HEK293 (cell line): ENCODE measurements around the gene GPR132.
A peak's percentile ranks its signal among the peaks of the same experiment; 100 is the strongest.

ENCODE experiments used
- CTCF ChIA-PET: fragments of 350-600 bp; formaldehyde crosslinking; extraction: SDS; loops from one replicate; lab custom pipeline; 2021; ENCODE audit warnings: antibody characterized with exemption; lab: Yijun Ruan, JAX
- POLR2A ChIA-PET: fragments of 300-600 bp; formaldehyde crosslinking; extraction: SDS; loops from one replicate; lab custom pipeline; 2020; ENCODE audit warnings: antibody characterized with exemption, inconsistent platforms; lab: Yijun Ruan, JAX
- H3K27ac ChIP-seq: fragments of 200-500 bp; sonication (Bioruptor generic); 2 replicates; pipeline ENCODE4 v1.5.1; 2014; ENCODE audit warnings: low read depth, low read length, control low read depth, inconsistent platforms; ENCODE audit errors: extremely low read depth
- H3K36me3 ChIP-seq, 2 experiments: fragments of 200-500 bp in 1 of 2; sonication (Bioruptor generic) in 1 of 2; 1 replicate in 1 of 2; 2 replicates in 1 of 2; pipeline ENCODE4 v1.5.1; 2014 to 2017; ENCODE audit warnings: inconsistent platforms in 2 of 2, low read length in 2 of 2; ENCODE audit not compliant: control insufficient read depth in 2 of 2, insufficient read depth in 1 of 2
- H3K4me1 ChIP-seq: fragments of 200-500 bp; sonication (Bioruptor generic); 2 replicates; pipeline ENCODE4 v1.5.1; 2014; ENCODE audit warnings: mild to moderate bottlenecking, low read length, inconsistent platforms; ENCODE audit not compliant: control insufficient read depth, insufficient read depth
- H3K4me3 ChIP-seq: 2 replicates; pipeline ENCODE4 v1.5.1; 2011; ENCODE audit warnings: low read depth, mild to moderate bottlenecking, control low read depth, low read length, moderate library complexity
- H3K9me3 ChIP-seq: fragments of 200-500 bp; sonication (Bioruptor generic); 2 replicates; pipeline ENCODE4 v1.5.1; 2014; ENCODE audit warnings: low read depth, low read length, inconsistent platforms; ENCODE audit not compliant: control insufficient read depth, insufficient read depth
- EGR2 ChIP-seq: fragments of 450-650 bp; formaldehyde crosslinking; IDR thresholded peaks from 2 replicates; pipeline ENCODE4 v1.5.1; 2016; ENCODE audit warnings: low read depth, missing biosample characterization, missing genetic modification characterization
- TRIM28 ChIP-seq: IDR thresholded peaks from 2 replicates; pipeline ENCODE4 v1.6.1; 2011; ENCODE audit warnings: low read length, control low read depth, borderline replicate concordance
- ZBTB1 ChIP-seq: fragments of 450-650 bp; formaldehyde crosslinking; IDR thresholded peaks from 2 replicates; pipeline ENCODE4 v1.5.1; 2016; ENCODE audit warnings: missing biosample characterization, missing genetic modification characterization
- ZBTB11 ChIP-seq: fragments of 450-650 bp; formaldehyde crosslinking; conservative IDR thresholded peaks from 2 replicates; pipeline ENCODE4 v1.5.1; 2016; ENCODE audit warnings: low read depth, missing biosample characterization, missing genetic modification characterization
- ZBTB26 ChIP-seq: fragments of 450-650 bp; formaldehyde crosslinking; optimal IDR thresholded peaks from 2 replicates; pipeline ENCODE3; 2016; ENCODE audit warnings: missing biosample characterization, mild to moderate bottlenecking, missing genetic modification characterization
- ZFHX2 ChIP-seq: fragments of 450-650 bp; formaldehyde crosslinking; conservative IDR thresholded peaks from 2 replicates; pipeline ENCODE4 v1.5.1; 2016; ENCODE audit warnings: missing biosample characterization, missing genetic modification characterization
- ZNF221 ChIP-seq: fragments of 450-650 bp; formaldehyde crosslinking; IDR thresholded peaks from 2 replicates; pipeline ENCODE4 v1.5.1; 2017; ENCODE audit warnings: missing biosample characterization, missing genetic modification characterization, borderline replicate concordance
- ZNF335 ChIP-seq: fragments of 450-650 bp; formaldehyde crosslinking; conservative IDR thresholded peaks from 2 replicates; pipeline ENCODE4 v1.5.1; 2016; ENCODE audit warnings: missing biosample characterization, missing genetic modification characterization
- ZNF580 ChIP-seq: fragments of 450-650 bp; formaldehyde crosslinking; IDR thresholded peaks from 2 replicates; pipeline ENCODE4 v1.5.1; 2016; ENCODE audit warnings: missing biosample characterization, missing genetic modification characterization
- ZNF600 ChIP-seq: fragments of 450-650 bp; formaldehyde crosslinking; IDR thresholded peaks from 2 replicates; pipeline ENCODE4 v1.5.1; 2016; ENCODE audit warnings: missing biosample characterization, missing genetic modification characterization
- ZNF621 ChIP-seq: fragments of 450-650 bp; formaldehyde crosslinking; IDR thresholded peaks from 2 replicates; pipeline ENCODE4 v1.5.1; 2017; ENCODE audit warnings: missing biosample characterization, missing genetic modification characterization
- ZNF629 ChIP-seq: fragments of 450-650 bp; formaldehyde crosslinking; IDR thresholded peaks from 2 replicates; pipeline ENCODE4 v1.5.1; 2017; ENCODE audit warnings: missing biosample characterization, missing genetic modification characterization
- ZNF670 ChIP-seq: fragments of 450-650 bp; formaldehyde crosslinking; IDR thresholded peaks from 2 replicates; pipeline ENCODE4 v1.5.1; 2016; ENCODE audit warnings: missing biosample characterization, missing genetic modification characterization, low read depth
- ZNF692 ChIP-seq: fragments of 450-650 bp; formaldehyde crosslinking; IDR thresholded peaks from 2 replicates; pipeline ENCODE4 v1.5.1; 2016; ENCODE audit warnings: missing biosample characterization, missing genetic modification characterization
- ZNF843 ChIP-seq: fragments of 450-650 bp; formaldehyde crosslinking; IDR thresholded peaks from 2 replicates; pipeline ENCODE4 v1.5.1; 2016; ENCODE audit warnings: missing biosample characterization, missing genetic modification characterization
- ZSCAN4 ChIP-seq: fragments of 450-650 bp; formaldehyde crosslinking; IDR thresholded peaks from 2 replicates; pipeline ENCODE4 v1.5.1; 2017; ENCODE audit warnings: missing biosample characterization, missing genetic modification characterization
- ZSCAN5A ChIP-seq: fragments of 450-650 bp; formaldehyde crosslinking; IDR thresholded peaks from 2 replicates; pipeline ENCODE4 v1.5.1; 2016; ENCODE audit warnings: missing biosample characterization, missing genetic modification characterization

The GPR132 gene

GRCh38 chr14:105055736-105056302 is 9.4 kb downstream of the GPR132 start:
- ChIA-PET POLR2A (no interaction called here), CTCF (no interaction called here)
- Histone ChIP-seq H3K4me3 (no peak overlapping the region), H3K9me3 (no peaks in the 10 kb centered on the region), H3K4me1 (no peaks in the 10 kb centered on the region), H3K27ac (no peak overlapping the region), H3K36me3 (no peaks in the 10 kb centered on the region)
- TF ChIP-seq ZNF843 (no peak), ZNF692 (no peak), ZNF670 (tag by site-specific recombination) (no peak), ZSCAN4 (tag by site-specific recombination) (no peak), ZBTB26 (tag by site-specific recombination) (no peak), EGR2 (tag by site-specific recombination) (0 out of 2 replicates have a peak, but pooled peaks have one; percentile 4), ZNF221 (tag by site-specific recombination) (no peak), ZNF335 (no peak), ZFHX2 (peak; percentile 26; the same call in 1 of the 2 replicates)

- no peak overlapping the region for H3K4me3 ChIP-seq
- ChIA-PET CTCF (interaction anchor here (0.6 kb wide), 1 partner anchor 80 kb away, joined by 3 read pairs; no protein-coding TSS in a partner anchor), POLR2A (no interaction called here)
- no peaks in the 10 kb centered on the region for H3K9me3 ChIP-seq
- peaks cover 1% of the 10 kb centered on the region; the same call in 1 of the 2 replicates for H3K4me1 ChIP-seq
- no peaks in the 10 kb centered on the region for H3K36me3 ChIP-seq
- no peak overlapping the region for H3K27ac ChIP-seq
- TF ChIP-seq ZSCAN5A (tag by site-specific recombination), result no peak
- TF ChIP-seq TRIM28, result no peak
- no peak for TF ChIP-seq ZNF580 (tag by site-specific recombination)
- peak; percentile 89 for TF ChIP-seq ZNF600 (tag by site-specific recombination)
- TF ChIP-seq ZBTB11 (tag by site-specific recombination), result no peak
- TF ChIP-seq ZNF629 (tag by site-specific recombination), result no peak
- TF ChIP-seq ZBTB1 (tag by site-specific recombination), result no peak
- TF ChIP-seq ZNF621 (tag by site-specific recombination), result no peak
Measured at GRCh38 chr14:105055334-105055733, 9.9 kb downstream of the GPR132 start.
